Motor neuron (in vitro differentiated cells): Measurements from ENCODE around the gene NCLN. TPM values are rescaled to one million over a fixed set of nuclear protein-coding genes. Genes with fewer than 3 reads are reported as not detected.
"Not testable (repeated sequence)": the region's sequence is repeated elsewhere in the genome, so short reads cannot be mapped to it uniquely, and the experiment has no call there.

Source experiments
- ATAC-seq, 8 experiments: fragments of 200-7000 bp; cut with Tn5 transposase; replicated peaks in 6 of 8; 2 replicates each; pipeline ENCODE4 v1.8.0; 2021; ENCODE audit warnings: mild to moderate bottlenecking in 8 of 8, moderate library complexity in 8 of 8
- H3K27ac ChIP-seq, 2 donors: fragments of 250-450 bp; sonication (Bioruptor Pico); 2 replicates each; pipeline ENCODE4 v1.9.0; 2021; ENCODE audit warnings: antibody characterized with exemption in 2 of 2, mild to moderate bottlenecking in 2 of 2, moderate library complexity in 1 of 2
- H3K4me1 ChIP-seq, 2 donors: fragments of 250-450 bp; sonication (Bioruptor Pico); replicated peaks in 1 of 2; 2 replicates each; pipeline ENCODE4 v1.6.1; 2021; ENCODE audit warnings: antibody characterized with exemption in 2 of 2, mild to moderate bottlenecking in 2 of 2, moderate library complexity in 1 of 2
- H3K4me3 ChIP-seq, 5 donors: fragments of 250-450 bp; sonication (Bioruptor Pico); 2 replicates each; pipeline ENCODE4 v1.9.0; 2021; ENCODE audit warnings: antibody characterized with exemption in 5 of 5, mild to moderate bottlenecking in 5 of 5, moderate library complexity in 4 of 5
- WGBS, 10 experiments: fragments of 450-650 bp; shearing (Covaris generic); methylation state at CpG; one replicate each; pipeline ENCODE4 v1.0.0; 2022; 5-methylcytosine and 5-hydroxymethylcytosine counted together
- in situ Hi-C, 9 experiments: fragments of 400-800 bp; cut with MboI; loops; one replicate each; pipeline ENCODE4 v1.15.0; 2021; ENCODE audit warnings: low sequenced_read_pairs in 9 of 9, low pct_unique_long_range_greater_than_20kb in 2 of 9; ENCODE audit not compliant: unreplicated experiment in 9 of 9
- total RNA-seq, 8 experiments: library from RNA; unstranded; fragments of 300-600 nt; gene quantifications; 2 replicates each; pipeline versions ENCODE4 v1.2.3 to v1.2.4, GENCODE V29; 2022

NCLN gene
- total RNA-seq, 8 experiments from 2014 or later = 11.0 to 77.7 (median 26.3) TPM

DNA sequence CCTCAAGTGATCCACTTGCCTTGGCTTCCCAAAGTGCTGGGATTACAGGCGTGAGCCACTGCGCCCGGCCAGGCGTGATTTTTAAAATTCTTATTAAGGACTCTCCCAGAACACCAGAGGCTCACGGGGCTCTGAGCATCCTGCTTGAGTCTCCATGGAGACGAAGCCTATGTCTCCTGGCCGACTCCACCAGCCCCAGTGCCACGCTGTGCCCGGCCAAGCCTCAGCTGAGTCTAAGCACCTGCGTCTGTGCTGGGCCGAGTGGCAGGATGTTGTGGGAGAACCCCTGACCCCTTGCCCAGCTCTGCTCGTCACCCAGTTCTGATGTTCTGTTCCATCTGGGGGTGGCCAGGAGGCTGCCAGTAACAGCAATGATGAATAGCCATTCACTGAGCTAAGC is 34.8 kb downstream of the NCLN start:
- 20 to 80% (median 67%) methylated on average over 1 to 7 of the region's 12 CpGs; no CpG with 5 or more reads in 5 of the 10 experiments for WGBS, 10 experiments
- ATAC-seq = peak in 1 of 8 experiments; percentile 7
- Histone ChIP-seq H3K4me1 (no peaks in the 10 kb centered on the region), H3K4me3 (no peak overlapping the region), H3K27ac (no peak overlapping the region)
- in situ Hi-C loops = no loop called here

DNA sequence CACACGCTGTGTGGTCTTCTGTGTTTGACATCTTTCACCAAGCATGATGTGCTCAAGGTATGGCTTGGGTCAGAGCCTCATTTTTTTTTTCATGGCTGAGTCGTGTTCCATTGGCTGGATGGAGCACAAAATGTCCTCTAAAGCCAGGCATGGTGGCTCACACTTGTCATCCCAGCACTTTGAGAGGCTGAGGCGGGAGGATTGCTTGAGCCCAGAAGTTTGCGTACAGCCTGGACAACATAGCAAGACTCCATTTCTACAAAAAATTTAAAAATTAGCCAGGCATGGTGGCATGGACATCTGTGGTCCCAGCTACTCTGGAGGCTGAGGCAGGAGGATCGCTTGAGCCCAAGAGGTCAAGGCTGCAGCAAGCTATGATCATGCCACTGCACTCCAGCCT is 35.8 kb downstream of the NCLN start:
- in situ Hi-C loops, H3K27ac ChIP-seq, H3K4me1 ChIP-seq, ATAC-seq, H3K4me3 ChIP-seq: not testable (repeated sequence)
- WGBS, 10 experiments = 29 to 100% (median 89%) methylated on average over 1 to 5 of the region's 5 CpGs; no CpG with 5 or more reads in 5 of the 10 experiments

DNA sequence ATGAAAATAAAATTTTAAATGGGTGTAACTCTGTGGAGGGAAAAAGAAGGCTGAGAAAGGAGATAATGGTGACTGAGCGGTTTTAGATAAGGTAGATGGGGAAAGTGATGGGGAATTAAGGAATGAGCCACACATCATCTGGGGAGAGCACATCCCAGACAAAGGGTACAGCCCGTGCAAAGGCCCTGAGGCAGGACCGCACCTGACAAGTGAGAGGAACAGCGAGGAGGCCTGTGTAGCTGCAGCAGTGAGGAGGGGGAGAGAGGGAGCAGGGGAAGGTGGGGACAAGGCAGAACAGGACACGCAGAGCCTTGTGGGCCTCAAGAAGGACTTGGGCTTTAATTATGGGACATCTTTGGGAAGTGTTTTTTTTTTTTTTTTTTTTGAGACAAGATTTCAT is 37.0 kb downstream of the NCLN start:
- in situ Hi-C loops = no loop called here
- peaks cover 8 to 13% of the 10 kb centered on the region in 2 donors for H3K4me1 ChIP-seq

DNA sequence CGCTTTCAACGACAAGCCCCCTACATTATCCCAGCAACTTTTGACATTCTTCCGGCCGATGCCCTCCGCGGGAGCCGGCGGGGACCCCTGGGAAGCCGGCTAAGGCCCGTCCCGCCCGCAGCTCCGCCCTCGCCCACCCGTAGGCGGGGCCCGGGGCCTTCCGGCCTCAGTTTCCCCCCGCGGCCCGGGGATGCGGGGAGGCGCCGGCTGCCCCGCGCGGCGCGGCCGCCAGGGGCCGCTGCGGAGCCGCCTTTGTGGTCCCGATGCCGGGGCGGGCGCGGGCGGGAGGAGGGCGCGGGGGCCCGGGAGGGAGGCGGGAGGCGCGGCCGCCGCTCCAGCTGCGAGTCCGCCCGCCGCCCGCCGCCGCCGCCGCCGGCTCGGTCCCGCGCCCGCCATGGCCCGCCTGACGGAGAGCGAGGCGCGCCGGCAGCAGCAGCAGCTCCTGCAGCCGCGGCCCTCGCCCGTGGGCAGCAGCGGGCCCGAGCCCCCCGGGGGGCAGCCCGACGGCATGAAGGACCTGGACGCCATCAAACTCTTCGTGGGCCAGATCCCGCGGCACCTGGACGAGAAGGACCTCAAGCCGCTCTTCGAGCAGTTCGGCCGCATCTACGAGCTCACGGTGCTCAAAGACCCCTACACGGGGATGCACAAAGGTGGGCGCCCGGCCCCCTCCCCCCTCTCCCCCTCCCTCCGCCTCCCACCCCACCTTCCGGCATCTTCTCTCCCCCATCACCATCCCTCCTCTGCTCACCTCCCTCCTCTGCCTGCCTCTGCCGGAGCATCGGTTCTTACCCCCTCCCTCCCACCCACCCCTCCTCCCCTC is 38.8 kb downstream of the NCLN start, which contains the start of gene CELF5:
CELF5 (plus strand) TSS at position 316 of the 823 bp plus-strand sequence; CDS start at position 395, 79 bp downstream.
- Histone ChIP-seq H3K4me1 (peaks cover 17 to 30% of the 10 kb centered on the region in 2 donors), H3K27ac (peak within 1 kb of the TSS; percentile 73), H3K4me3 (peak within 1 kb of the TSS; percentile 47 to 93 (median 68))
- 5% methylated on average over 4 of the region's 94 CpGs; no CpG with 5 or more reads in 9 of the 10 experiments for WGBS, 10 experiments
- in situ Hi-C loops = no loop called here
- peak; percentile 46 to 81 (median 60) for ATAC-seq

More for the DNA sequence above, 37.0 kb downstream of the NCLN start:
- WGBS, 10 experiments = 70 to 100% (median 84%) methylated on average over 1 to 5 of the region's 5 CpGs
- no peak for ATAC-seq
- no peak overlapping the region for H3K27ac ChIP-seq
- no peak overlapping the region for H3K4me3 ChIP-seq

DNA sequence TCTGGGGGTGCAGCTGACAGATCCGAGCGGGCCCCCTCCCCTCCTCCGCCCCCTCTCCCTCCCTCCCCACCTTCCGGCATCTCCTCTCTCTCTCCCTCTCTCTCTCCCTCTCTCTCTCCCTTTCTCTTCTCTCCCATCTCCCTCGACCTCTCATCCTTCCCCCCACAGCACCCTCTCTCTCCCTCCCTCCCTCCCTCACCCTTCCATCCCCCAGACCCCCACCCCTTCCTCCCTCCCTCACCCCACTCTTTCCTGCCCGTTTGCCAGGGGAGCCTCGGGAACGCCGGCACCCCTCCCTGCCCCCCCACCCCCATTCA is 39.4 kb downstream of the NCLN start:
- ATAC-seq = no peak
- Histone ChIP-seq H3K4me1 (peaks cover 17 to 30% of the 10 kb centered on the region in 2 donors), H3K4me3 (peak overlapping the region; percentile 47 to 93 (median 68)), H3K27ac (no peak overlapping the region)
- in situ Hi-C loops = no loop called here
- no CpG with 5 or more reads among the region's 9 CpGs for WGBS, 10 experiments

DNA sequence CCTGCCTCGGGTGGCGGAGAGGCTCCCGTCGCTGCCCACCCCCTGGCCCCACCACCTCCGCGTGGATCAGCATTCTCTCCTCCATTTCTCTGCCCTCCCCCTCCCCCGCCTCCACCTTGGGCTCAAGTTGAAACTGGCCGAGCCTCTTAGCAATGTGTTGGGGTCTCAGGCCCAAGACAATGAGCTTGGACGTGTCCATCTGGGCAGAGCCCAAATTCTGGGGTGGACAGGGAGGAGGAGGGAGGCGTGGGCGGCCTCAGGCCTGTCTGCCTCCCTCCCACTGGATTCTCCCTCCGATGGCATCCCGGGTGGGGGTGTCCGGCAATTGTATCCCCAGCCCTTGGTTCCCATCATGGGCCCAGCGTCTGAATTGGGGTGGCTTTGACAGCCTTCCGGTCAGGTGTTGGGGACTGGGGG is 40.0 kb downstream of the NCLN start:
- Histone ChIP-seq H3K27ac (peak overlapping the region in 1 of 2 donors; percentile 60), H3K4me1 (peaks cover 17 to 30% of the 10 kb centered on the region in 2 donors), H3K4me3 (peak overlapping the region; percentile 47 to 93 (median 68))
- 60% methylated on average over 2 of the region's 16 CpGs; no CpG with 5 or more reads in 9 of the 10 experiments for WGBS, 10 experiments
- in situ Hi-C loops = no loop called here
- ATAC-seq = peak in 4 of 8 experiments; percentile 2 to 17 (median 10)

DNA sequence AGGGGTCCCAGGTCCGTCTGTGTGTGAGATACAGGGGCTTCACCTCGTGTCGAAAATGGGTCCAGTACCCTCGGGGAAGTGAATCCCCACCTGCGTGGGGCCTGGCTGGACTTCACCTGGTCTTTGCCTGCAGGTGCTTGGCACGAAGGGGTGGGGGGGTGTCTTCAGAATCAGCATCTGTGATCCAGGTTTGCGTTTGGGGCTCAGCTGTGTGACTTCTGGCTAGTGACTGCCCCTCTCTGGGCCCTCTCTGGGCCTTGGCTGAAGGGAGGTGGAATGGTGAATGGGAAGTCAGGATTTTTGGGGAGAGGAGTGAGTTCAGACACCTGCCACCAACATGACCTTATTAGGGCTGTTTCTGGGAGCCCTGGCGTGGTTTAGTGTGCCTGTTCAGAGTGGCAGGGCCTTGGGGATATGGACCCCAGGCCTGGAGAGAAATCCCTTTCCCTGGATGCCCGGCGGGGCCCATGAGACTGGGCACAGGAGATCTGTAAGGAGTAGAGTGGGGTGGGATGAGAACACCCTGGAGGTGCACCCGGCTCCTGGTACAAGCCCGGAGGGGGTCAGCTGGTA is 41.4 kb downstream of the NCLN start:
- Histone ChIP-seq H3K4me1 (peaks cover 17 to 30% of the 10 kb centered on the region in 2 donors), H3K27ac (no peak overlapping the region), H3K4me3 (no peak overlapping the region)
- no peak for ATAC-seq
- in situ Hi-C loops = no loop called here
- WGBS, 10 experiments = 37 to 85% (median 80%) methylated on average over 1 to 4 of the region's 12 CpGs; no CpG with 5 or more reads in 7 of the 10 experiments

DNA sequence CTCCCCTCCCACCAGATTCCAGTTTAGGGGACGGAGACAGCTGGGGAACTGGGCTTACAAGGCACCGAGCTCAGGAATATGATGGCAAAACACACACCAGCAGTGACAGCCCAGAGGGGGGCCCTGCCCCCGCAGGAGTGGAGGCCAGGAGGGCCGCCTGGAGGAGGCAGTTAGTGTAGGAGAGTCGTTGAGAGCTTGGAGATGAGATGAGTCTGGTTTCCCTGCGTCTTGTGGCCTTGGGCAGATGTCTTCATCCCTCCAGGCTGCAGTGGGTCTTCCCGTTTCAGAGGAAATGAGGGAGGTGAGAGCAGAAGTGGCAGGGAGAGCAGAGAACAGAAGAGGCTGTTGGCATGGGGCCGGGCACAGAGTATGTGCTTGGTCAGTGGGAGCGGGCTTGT is 43.6 kb downstream of the NCLN start:
- in situ Hi-C loops = no loop called here
- 0 to 80% (median 57%) methylated on average over 1 to 4 of the region's 9 CpGs; no CpG with 5 or more reads in 2 of the 10 experiments for WGBS, 10 experiments
- ATAC-seq = no peak
- Histone ChIP-seq H3K4me1 (peaks cover 17 to 30% of the 10 kb centered on the region in 2 donors), H3K4me3 (no peak overlapping the region), H3K27ac (no peak overlapping the region)

DNA sequence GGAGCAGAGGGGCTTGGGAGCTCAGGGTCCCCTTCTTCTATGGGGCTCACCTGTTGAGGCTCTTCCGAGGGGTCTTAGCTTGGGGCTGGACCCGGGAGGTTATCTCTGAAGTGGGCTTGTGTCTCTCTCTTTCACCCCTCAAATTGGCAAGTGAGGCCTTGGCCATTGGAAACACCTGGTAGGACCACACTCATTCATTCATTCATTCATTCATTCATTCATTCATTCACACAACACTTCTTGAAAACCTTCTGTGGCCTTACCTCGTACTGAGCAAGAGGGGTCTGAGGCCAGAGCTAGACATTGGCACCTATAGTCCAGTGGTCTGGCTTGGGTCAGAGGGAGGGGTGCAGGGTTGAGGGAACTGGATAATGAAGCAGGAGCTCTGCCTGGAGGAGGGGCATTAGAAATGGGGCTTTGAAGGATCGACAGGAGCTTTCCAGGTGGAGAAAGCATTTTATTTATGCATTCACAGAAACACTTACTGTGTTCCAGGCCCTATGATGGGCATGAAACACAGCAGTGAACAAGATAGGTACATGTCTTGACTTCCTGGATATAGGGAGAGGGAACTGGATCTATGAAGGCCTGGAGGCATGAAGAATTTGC is 44.3 kb downstream of the NCLN start:
- Histone ChIP-seq H3K4me3 (no peak overlapping the region), H3K27ac (no peak overlapping the region), H3K4me1 (peaks cover 17 to 30% of the 10 kb centered on the region in 2 donors)
- in situ Hi-C loops = no loop called here
- WGBS, 10 experiments = 60 to 100% (median 85%) methylated on average over 1 to 3 of the region's 4 CpGs; no CpG with 5 or more reads in 4 of the 10 experiments
- ATAC-seq = no peak

DNA sequence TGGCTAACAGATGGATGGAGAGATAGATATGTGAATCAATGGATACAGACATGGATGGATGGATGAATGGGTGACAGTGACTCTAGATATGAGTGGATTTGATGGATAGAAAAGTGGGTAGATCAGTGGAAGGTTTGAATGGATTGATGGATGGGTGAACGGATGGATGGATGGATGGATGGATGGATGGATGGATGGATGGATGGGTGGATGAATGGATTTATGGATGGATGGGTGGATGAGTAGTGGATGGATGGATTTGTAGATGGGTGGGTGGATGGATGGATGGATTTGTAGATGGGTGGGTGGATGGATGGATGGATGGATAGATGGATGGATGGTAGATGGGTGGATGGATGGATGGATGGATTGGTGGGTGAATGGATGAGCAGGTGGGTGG is 45.6 kb downstream of the NCLN start:
- ATAC-seq = no peak
- peaks cover 12 to 26% of the 10 kb centered on the region in 2 donors for H3K4me1 ChIP-seq
- no peak overlapping the region for H3K27ac ChIP-seq
- in situ Hi-C loops = no loop called here
- WGBS, 10 experiments = 0 to 100% (median 100%) methylated on average over 1 of the region's 1 CpG; no CpG with 5 or more reads in 5 of the 10 experiments
- no peak overlapping the region for H3K4me3 ChIP-seq

DNA sequence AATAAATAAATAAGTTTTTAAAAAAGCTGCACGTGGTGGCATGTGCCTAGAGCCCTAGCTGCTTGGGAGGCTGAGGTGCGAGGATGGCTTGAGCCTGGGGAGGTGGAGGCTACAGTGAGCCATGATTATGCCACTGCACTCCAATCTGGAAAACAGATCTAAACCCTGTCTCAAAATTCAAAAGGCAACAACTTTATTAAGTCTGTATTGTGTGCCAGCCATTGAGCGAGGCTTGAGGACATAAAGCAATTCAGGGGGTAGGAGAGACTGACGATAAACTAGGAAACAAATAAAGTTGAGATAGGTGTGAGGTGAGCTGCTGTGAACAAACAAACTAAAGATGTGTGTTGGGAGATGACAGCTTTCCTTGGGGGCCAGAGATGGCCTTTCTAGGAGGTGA is 47.4 kb downstream of the NCLN start:
- in situ Hi-C loops = no loop called here
- ATAC-seq = no peak
- Histone ChIP-seq H3K4me1 (peaks cover 6 to 13% of the 10 kb centered on the region in 2 donors), H3K27ac (no peak overlapping the region), H3K4me3 (no peak overlapping the region)
- 0 to 93% (median 63%) methylated on average over 1 to 4 of the region's 4 CpGs; no CpG with 5 or more reads in 1 of the 10 experiments for WGBS, 10 experiments

DNA sequence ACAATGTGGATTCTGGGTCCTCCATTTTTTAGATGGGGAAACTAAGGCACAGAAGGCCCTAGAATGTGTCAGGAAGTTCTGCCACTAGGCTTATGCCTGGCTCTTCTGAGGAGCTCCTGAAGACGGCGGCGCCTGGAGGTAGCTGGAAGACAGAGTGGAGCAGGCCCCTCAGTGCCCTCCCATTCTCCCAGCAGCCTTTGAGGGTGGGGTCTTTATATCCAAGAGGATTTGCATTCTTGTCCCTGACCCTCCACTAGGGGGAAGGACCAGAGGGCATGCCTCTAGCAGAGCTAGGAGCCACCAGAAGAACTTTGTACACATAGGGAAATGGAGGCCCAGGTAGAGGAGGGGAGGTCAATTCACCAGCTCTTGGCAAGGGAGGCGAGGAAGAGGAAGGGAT is 48.1 kb downstream of the NCLN start:
- Histone ChIP-seq H3K4me3 (no peak overlapping the region), H3K27ac (no peak overlapping the region), H3K4me1 (peaks cover under 1 to 6% of the 10 kb centered on the region in 2 donors)
- in situ Hi-C loops = no loop called here
- 92% methylated on average over 4 of the region's 4 CpGs; no CpG with 5 or more reads in 9 of the 10 experiments for WGBS, 10 experiments
- ATAC-seq = no peak

DNA sequence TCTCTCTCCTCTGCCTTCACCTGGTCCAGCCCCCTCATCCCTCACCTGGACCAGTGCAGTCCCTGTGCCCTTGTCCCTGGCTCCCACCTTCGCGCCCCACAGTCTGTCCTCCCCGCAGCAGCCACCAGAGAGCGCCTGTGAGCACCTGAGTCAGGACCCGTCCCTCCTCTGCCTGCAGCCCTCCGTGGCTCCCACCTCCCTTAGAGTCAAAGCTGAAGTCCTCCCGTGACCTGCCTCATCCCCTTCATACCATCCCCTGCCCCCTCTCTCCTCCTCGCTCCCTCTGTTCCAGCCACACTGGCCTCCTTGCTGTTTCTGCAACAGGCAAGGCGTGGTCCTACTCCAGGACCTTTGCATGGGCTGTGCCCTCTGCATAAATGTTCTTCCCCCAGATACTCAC is 49.1 kb downstream of the NCLN start:
- in situ Hi-C loops = no loop called here
- ATAC-seq = peak in 1 of 8 experiments; percentile 20
- no peak overlapping the region for H3K4me3 ChIP-seq
- no peak overlapping the region for H3K27ac ChIP-seq
- WGBS, 10 experiments = 20 to 90% (median 52%) methylated on average over 1 to 6 of the region's 9 CpGs; no CpG with 5 or more reads in 3 of the 10 experiments
- no peaks in the 10 kb centered on the region for H3K4me1 ChIP-seq
